AG08395 (cell line): ENCODE results near the gene CLEC4G.

Experiments used
- DNase-seq: peaks from one replicate; pipeline ENCODE4 v3.0.0; 2012; ENCODE audit warnings: mixed read lengths, low spot score

Gene CLEC4G

GRCh38 chr19:7692417-7693088 lies 39.4 kb downstream of the CLEC4G start:
- no peak for DNase-seq

- no peak for DNase-seq
Measured at GRCh38 chr19:7691497-7691896, 40.4 kb downstream of the CLEC4G start.

GRCh38 chr19:7690779-7691258 lies 41.1 kb downstream of the CLEC4G start:
- DNase-seq: no peak

- no peak for DNase-seq
Measured at GRCh38 chr19:7689165-7689564, 42.7 kb downstream of the CLEC4G start.

- no peak for DNase-seq
Measured at GRCh38 chr19:7687177-7687576, 44.7 kb downstream of the CLEC4G start.

GRCh38 chr19:7685546-7686445 lies 46.1 kb downstream of the CLEC4G start:
- no peak for DNase-seq

- DNase-seq: no peak
Measured at GRCh38 chr19:7682175-7682855, 49.6 kb downstream of the CLEC4G start.

GRCh38 chr19:7681340-7682174 lies 50.4 kb downstream of the CLEC4G start:
- peak; percentile 86 for DNase-seq

- DNase-seq: peak; percentile 95
Measured at GRCh38 chr19:7680606-7681339, 51.1 kb downstream of the CLEC4G start, which contains the start of gene TRAPPC5. TRAPPC5 (plus strand) TSS chr19:7680833; CDS start chr19:7682254, 1,421 bp downstream.

- no peak for DNase-seq
Measured at GRCh38 chr19:7679771-7680605, 51.9 kb downstream of the CLEC4G start.

- no peak for DNase-seq
Measured at GRCh38 chr19:7678971-7679751, 52.7 kb downstream of the CLEC4G start.
